Measurements from ENCODE around the gene TRMT44. TPM values are rescaled to one million over a fixed set of nuclear protein-coding genes. Genes with fewer than 3 reads are reported as not detected.

Gene TRMT44
- total RNA-seq, 2 donors from 2014 or later: 35.2 to 63.9 TPM

GRCh38 chr4:8459867-8460445 is 19.4 kb downstream of the TRMT44 start:
- Histone ChIP-seq H3K4me3 (no peak overlapping the region), H3K27me3 (replicated peaks; ENCODE audit: insufficient read depth) (no peaks in the 10 kb centered on the region), H3K27ac (no peak overlapping the region), H3K9me3 (no peaks in the 10 kb centered on the region), H3K36me3 (peaks cover 0 to 3% of the 10 kb centered on the region in 2 donors), H3K4me1 (replicated peaks) (no peaks in the 10 kb centered on the region)
- TF ChIP-seq, protein P1, sequence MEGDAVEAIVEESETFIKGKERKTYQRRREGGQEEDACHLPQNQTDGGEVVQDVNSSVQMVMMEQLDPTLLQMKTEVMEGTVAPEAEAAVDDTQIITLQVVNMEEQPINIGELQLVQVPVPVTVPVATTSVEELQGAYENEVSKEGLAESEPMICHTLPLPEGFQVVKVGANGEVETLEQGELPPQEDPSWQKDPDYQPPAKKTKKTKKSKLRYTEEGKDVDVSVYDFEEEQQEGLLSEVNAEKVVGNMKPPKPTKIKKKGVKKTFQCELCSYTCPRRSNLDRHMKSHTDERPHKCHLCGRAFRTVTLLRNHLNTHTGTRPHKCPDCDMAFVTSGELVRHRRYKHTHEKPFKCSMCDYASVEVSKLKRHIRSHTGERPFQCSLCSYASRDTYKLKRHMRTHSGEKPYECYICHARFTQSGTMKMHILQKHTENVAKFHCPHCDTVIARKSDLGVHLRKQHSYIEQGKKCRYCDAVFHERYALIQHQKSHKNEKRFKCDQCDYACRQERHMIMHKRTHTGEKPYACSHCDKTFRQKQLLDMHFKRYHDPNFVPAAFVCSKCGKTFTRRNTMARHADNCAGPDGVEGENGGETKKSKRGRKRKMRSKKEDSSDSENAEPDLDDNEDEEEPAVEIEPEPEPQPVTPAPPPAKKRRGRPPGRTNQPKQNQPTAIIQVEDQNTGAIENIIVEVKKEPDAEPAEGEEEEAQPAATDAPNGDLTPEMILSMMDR (IDR thresholded peaks at IDR 0.05): no peak
- no peak for TF ChIP-seq POLR2AphosphoS5 (IDR thresholded peaks at IDR 0.05)
- TF ChIP-seq POLR2A (IDR thresholded peaks at IDR 0.05): no peak
- intact Hi-C loops (cut with DNase I): no loop called here
- no peak for DNase-seq (ENCODE audit: low spot score)
- 88% methylated on average over 8 of the region's 8 CpGs for WGBS

GRCh38 chr4:8461086-8461485 is 20.5 kb downstream of the TRMT44 start:
- 92% methylated on average over 6 of the region's 6 CpGs for WGBS
- H3K4me1 ChIP-seq (replicated peaks): no peaks in the 10 kb centered on the region
- TF ChIP-seq POLR2AphosphoS5 (IDR thresholded peaks at IDR 0.05) (no peak), POLR2A (IDR thresholded peaks at IDR 0.05) (no peak)
- TF ChIP-seq, protein P1 (IDR thresholded peaks at IDR 0.05): no peak
- intact Hi-C loops (cut with DNase I): no loop called here
- DNase-seq (ENCODE audit: low spot score): no peak
- no peaks in the 10 kb centered on the region for H3K27me3 ChIP-seq (replicated peaks; ENCODE audit: insufficient read depth)
- peaks cover 0 to 3% of the 10 kb centered on the region in 2 donors for H3K36me3 ChIP-seq
- H3K9me3 ChIP-seq: no peaks in the 10 kb centered on the region
- no peak overlapping the region for H3K27ac ChIP-seq
- H3K4me3 ChIP-seq: no peak overlapping the region

DNA sequence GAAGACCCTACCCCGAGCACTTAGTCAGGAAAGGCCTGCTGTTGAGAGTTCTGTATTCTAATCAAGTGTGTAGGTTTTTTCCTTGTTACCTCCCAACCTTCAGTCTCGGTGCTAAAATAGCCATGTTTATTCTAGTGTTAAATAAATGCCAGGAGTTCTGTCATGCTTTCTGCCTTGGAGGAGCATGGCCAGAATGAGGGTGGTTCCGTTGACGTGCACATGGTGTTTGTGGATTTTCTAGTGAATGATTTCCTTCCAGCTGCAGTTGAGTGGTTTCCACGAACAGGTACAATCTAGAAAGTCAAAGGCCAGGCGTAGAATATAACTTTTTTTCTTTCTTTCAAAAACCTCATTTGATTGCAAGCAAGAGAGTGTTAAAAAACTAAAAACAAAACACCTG is 21.0 kb downstream of the TRMT44 start:
- no peak overlapping the region for H3K4me3 ChIP-seq
- no peak for DNase-seq (ENCODE audit: low spot score)
- no peaks in the 10 kb centered on the region for H3K9me3 ChIP-seq
- H3K4me1 ChIP-seq (replicated peaks): no peaks in the 10 kb centered on the region
- intact Hi-C loops (cut with DNase I): no loop called here
- H3K27ac ChIP-seq: no peak overlapping the region
- peaks cover 0 to 3% of the 10 kb centered on the region in 2 donors for H3K36me3 ChIP-seq
- 84% methylated on average over 6 of the region's 6 CpGs for WGBS
- TF ChIP-seq, protein P1 (IDR thresholded peaks at IDR 0.05): no peak
- no peak for TF ChIP-seq POLR2A (IDR thresholded peaks at IDR 0.05)
- TF ChIP-seq POLR2AphosphoS5 (IDR thresholded peaks at IDR 0.05): no peak
- H3K27me3 ChIP-seq (replicated peaks; ENCODE audit: insufficient read depth): no peaks in the 10 kb centered on the region

GRCh38 chr4:8463811-8464210 is 23.2 kb downstream of the TRMT44 start:
- H3K36me3 ChIP-seq: peaks cover 0 to 3% of the 10 kb centered on the region in 2 donors
- no peak for DNase-seq (ENCODE audit: low spot score)
- TF ChIP-seq POLR2AphosphoS5 (IDR thresholded peaks at IDR 0.05) (no peak), POLR2A (IDR thresholded peaks at IDR 0.05) (no peak)
- TF ChIP-seq, protein P1 (IDR thresholded peaks at IDR 0.05): no peak
- no peak overlapping the region for H3K4me3 ChIP-seq
- WGBS: 91% methylated on average over 9 of the region's 9 CpGs
- intact Hi-C loops (cut with DNase I): no loop called here
- H3K4me1 ChIP-seq (replicated peaks): no peaks in the 10 kb centered on the region
- no peaks in the 10 kb centered on the region for H3K9me3 ChIP-seq
- no peak overlapping the region for H3K27ac ChIP-seq
- H3K27me3 ChIP-seq (replicated peaks; ENCODE audit: insufficient read depth): no peaks in the 10 kb centered on the region

DNA sequence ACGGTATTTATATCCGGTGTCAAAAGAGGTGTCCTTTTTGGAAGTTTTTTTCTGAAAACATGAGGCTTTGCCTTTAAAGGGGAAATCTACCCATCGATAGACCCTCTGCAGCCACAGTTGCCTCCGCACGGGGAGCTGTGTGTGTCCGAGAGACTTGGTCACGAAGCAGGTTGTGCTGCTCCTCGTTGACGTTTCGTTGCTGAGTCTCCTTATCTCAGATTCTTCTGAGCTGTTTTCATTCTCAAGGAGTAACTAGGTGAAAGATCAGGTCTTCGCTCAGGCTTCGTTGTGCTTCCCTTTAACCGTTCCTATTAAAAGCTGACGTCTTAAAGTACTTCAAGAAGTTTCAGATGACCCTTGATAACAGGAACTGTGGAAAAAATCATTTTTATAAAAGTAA is 23.8 kb downstream of the TRMT44 start:
- peaks cover 0 to 3% of the 10 kb centered on the region in 2 donors for H3K36me3 ChIP-seq
- no peak overlapping the region for H3K27ac ChIP-seq
- no peak for DNase-seq (ENCODE audit: low spot score)
- intact Hi-C loops (cut with DNase I): no loop called here
- no peaks in the 10 kb centered on the region for H3K4me1 ChIP-seq (replicated peaks)
- no peaks in the 10 kb centered on the region for H3K27me3 ChIP-seq (replicated peaks; ENCODE audit: insufficient read depth)
- H3K9me3 ChIP-seq: no peaks in the 10 kb centered on the region
- H3K4me3 ChIP-seq: no peak overlapping the region
- TF ChIP-seq POLR2A (IDR thresholded peaks at IDR 0.05) (no peak), POLR2AphosphoS5 (IDR thresholded peaks at IDR 0.05) (no peak)
- TF ChIP-seq, protein P1 (IDR thresholded peaks at IDR 0.05): no peak
- WGBS: 90% methylated on average over 14 of the region's 14 CpGs

Data from prostate gland (tissue), 2 donors.